Suprapubic skin (tissue), 4 donors: ENCODE data around the gene GEMIN5.

Experiments
- POLR2A ChIP-seq, 2 donors: fragments of 450-650 bp; IDR thresholded peaks; one replicate each; pipeline ENCODE4 v1.6.1; 2017; ENCODE audit warnings: antibody characterized with exemption in 2 of 2, mild to moderate bottlenecking in 2 of 2, moderate library complexity in 2 of 2
- POLR2AphosphoS5 ChIP-seq, 3 donors: sonication (generic); formaldehyde crosslinking; IDR thresholded peaks; one replicate each; pipeline ENCODE4 v1.6.1; 2017; ENCODE audit warnings: antibody characterized with exemption in 3 of 3
- TF ChIP-seq, protein P1 (sequence below), 2 donors: fragments of 200-600 bp in 1 of 2; fragments of 450-650 bp in 1 of 2; sonication (generic) in 1 of 2; IDR thresholded peaks; one replicate each; pipeline ENCODE4 v1.5.1; 2016 to 2019; ENCODE audit warnings: antibody characterized with exemption in 2 of 2, mild to moderate bottlenecking in 1 of 2, moderate library complexity in 1 of 2

- TF ChIP-seq, protein P1, sequence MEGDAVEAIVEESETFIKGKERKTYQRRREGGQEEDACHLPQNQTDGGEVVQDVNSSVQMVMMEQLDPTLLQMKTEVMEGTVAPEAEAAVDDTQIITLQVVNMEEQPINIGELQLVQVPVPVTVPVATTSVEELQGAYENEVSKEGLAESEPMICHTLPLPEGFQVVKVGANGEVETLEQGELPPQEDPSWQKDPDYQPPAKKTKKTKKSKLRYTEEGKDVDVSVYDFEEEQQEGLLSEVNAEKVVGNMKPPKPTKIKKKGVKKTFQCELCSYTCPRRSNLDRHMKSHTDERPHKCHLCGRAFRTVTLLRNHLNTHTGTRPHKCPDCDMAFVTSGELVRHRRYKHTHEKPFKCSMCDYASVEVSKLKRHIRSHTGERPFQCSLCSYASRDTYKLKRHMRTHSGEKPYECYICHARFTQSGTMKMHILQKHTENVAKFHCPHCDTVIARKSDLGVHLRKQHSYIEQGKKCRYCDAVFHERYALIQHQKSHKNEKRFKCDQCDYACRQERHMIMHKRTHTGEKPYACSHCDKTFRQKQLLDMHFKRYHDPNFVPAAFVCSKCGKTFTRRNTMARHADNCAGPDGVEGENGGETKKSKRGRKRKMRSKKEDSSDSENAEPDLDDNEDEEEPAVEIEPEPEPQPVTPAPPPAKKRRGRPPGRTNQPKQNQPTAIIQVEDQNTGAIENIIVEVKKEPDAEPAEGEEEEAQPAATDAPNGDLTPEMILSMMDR (IDR thresholded peaks at IDR 0.05), result no peak
- TF ChIP-seq POLR2A (IDR thresholded peaks at IDR 0.05), result no peak
- TF ChIP-seq POLR2AphosphoS5 (IDR thresholded peaks at IDR 0.05), result no peak
These were observed 20.3 kb downstream of the GEMIN5 start for GRCh38 chr5:154917757-154918156.
